GM06990 (cell line): Measurements from ENCODE around the gene CALCOCO1.

ENCODE experiments used
- DNase-seq: peaks from one replicate; pipeline ENCODE4 v3.0.0-alpha.2; 2011; ENCODE audit not compliant: insufficient read length; ENCODE audit errors: extremely low read depth
- H3K27me3 ChIP-seq: replicated peaks from 2 replicates; pipeline ENCODE4 v1.6.0; 2011; ENCODE audit warnings: low read length; ENCODE audit not compliant: control insufficient read depth, insufficient read depth
- H3K36me3 ChIP-seq: 2 replicates; pipeline ENCODE4 v1.5.1; 2011; ENCODE audit warnings: low read length; ENCODE audit not compliant: control insufficient read depth, insufficient read depth
- H3K4me3 ChIP-seq: replicated peaks from 2 replicates; pipeline ENCODE4 v1.5.1; 2011; ENCODE audit warnings: low read depth, mild to moderate bottlenecking, control low read depth, low read length
- CTCF ChIP-seq: IDR thresholded peaks from 2 replicates; pipeline ENCODE4 v1.5.1; 2011; ENCODE audit warnings: low read length, control low read depth, mild to moderate bottlenecking, inconsistent platforms; ENCODE audit not compliant: insufficient read depth, poor library complexity, severe bottlenecking

Gene CALCOCO1

GRCh38 chr12:53664936-53665335 is 62.3 kb downstream of the CALCOCO1 start:
- Histone ChIP-seq H3K4me3 (no peak overlapping the region), H3K36me3 (peaks cover 13% of the 10 kb centered on the region), H3K27me3 (no peaks in the 10 kb centered on the region)
- TF ChIP-seq CTCF, result no peak
- no peak for DNase-seq

GRCh38 chr12:53664191-53664590 is 63.1 kb downstream of the CALCOCO1 start:
- H3K27me3 ChIP-seq, result no peaks in the 10 kb centered on the region
- DNase-seq, result no peak
- no peak for TF ChIP-seq CTCF
- no peak overlapping the region for H3K4me3 ChIP-seq
- H3K36me3 ChIP-seq, result peaks cover 8% of the 10 kb centered on the region

GRCh38 chr12:53660041-53660440 is 67.2 kb downstream of the CALCOCO1 start:
- no peak for TF ChIP-seq CTCF
- Histone ChIP-seq H3K27me3 (no peaks in the 10 kb centered on the region), H3K36me3 (peaks cover 4% of the 10 kb centered on the region), H3K4me3 (no peak overlapping the region)
- no peak for DNase-seq

- no peaks in the 10 kb centered on the region for H3K27me3 ChIP-seq
- no peak overlapping the region for H3K4me3 ChIP-seq
- H3K36me3 ChIP-seq, result peaks cover 3% of the 10 kb centered on the region
- no peak for DNase-seq
- no peak for TF ChIP-seq CTCF
Measured at GRCh38 chr12:53659571-53659981, 67.7 kb downstream of the CALCOCO1 start.

- Histone ChIP-seq H3K27me3 (no peaks in the 10 kb centered on the region), H3K4me3 (no peak overlapping the region), H3K36me3 (peaks cover 3% of the 10 kb centered on the region)
- DNase-seq, result no peak
- no peak for TF ChIP-seq CTCF
Measured at GRCh38 chr12:53659011-53659551, 68.2 kb downstream of the CALCOCO1 start.
